HUES64 (cell line): Measurements from ENCODE around the gene MFAP4.
A peak's percentile ranks its signal among the peaks of the same experiment; 100 is the strongest.

ENCODE experiments used
- H3K27ac ChIP-seq: 2 replicates; pipeline ENCODE4 v1.7.0; 2013; ENCODE audit warnings: low read depth, low read length, inconsistent platforms
- H3K27me3 ChIP-seq: 2 replicates; pipeline ENCODE4 v1.6.1; 2013; ENCODE audit warnings: mild to moderate bottlenecking, low read length; ENCODE audit not compliant: insufficient read depth
- H3K36me3 ChIP-seq: 2 replicates; pipeline ENCODE4 v1.6.1; 2013; ENCODE audit warnings: mild to moderate bottlenecking, low read length; ENCODE audit not compliant: insufficient read depth
- H3K4me1 ChIP-seq: 2 replicates; pipeline ENCODE4 v1.6.1; 2013; ENCODE audit warnings: mild to moderate bottlenecking, low read length, moderate library complexity; ENCODE audit not compliant: insufficient read depth
- H3K4me3 ChIP-seq: 2 replicates; pipeline ENCODE4 v1.5.1; 2013; ENCODE audit warnings: mild to moderate bottlenecking, low read length, moderate library complexity
- H3K9ac ChIP-seq: 2 replicates; pipeline ENCODE4 v1.6.1; 2013; ENCODE audit warnings: mild to moderate bottlenecking, low read depth, low read length
- H3K9me3 ChIP-seq: 2 replicates; pipeline ENCODE4 v1.6.1; 2013; ENCODE audit warnings: low read depth, low read length; ENCODE audit not compliant: insufficient read depth
- WGBS: fragments of 150-250, 120-280 bp; methylation state at CpG from one replicate; pipeline ENCODE4 v1.1.7; 2013; ENCODE audit warnings: missing lambda C conversion rate; 5-methylcytosine and 5-hydroxymethylcytosine counted together

Gene MFAP4

DNA sequence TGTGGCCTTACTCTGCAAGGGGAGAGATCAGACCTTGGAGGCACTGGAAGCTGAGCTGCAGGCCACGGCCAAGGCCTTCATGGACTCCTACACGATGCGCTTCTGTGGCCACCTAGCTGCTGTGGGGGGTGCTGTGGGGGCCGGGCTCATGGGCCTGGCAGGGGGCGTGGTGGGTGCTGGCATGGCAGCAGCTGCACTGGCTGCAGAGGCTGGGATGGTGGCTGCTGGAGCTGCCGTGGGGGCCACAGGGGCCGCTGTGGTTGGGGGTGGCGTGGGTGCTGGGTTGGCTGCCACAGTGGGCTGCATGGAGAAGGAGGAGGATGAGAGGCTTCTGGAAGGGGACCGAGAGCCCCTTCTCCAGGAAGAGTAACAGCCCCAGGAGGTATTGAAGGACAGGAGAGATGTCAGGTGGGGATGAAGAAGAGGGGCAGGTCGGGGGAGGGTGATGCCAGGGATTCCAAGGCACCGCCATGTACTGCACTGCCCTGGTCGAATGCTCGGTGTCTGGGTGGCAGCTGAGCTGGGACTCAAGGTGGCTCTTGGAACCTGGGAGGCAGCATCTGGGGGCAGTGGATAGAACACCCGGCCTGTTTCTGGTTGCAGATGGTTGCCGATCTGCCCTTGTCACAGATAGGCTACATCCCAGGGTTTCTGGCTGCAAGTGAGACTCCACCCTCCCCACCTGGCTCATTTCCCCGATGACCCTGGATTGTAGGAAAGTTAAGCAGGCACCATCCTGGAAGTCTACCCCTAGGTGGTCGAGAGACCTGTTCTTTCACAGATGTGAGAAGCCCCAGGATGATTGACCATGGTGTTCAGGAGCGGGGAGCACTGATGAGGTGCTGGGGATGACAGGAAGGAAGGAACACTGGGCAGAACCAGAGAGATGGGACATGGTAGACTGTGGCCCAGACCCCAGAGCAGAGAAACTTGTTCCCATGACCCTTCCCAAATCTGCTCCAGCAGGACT is 29.1 kb upstream of the MFAP4 start:
- Histone ChIP-seq H3K4me1 (no peaks in the 10 kb centered on the region), H3K27ac (no peak overlapping the region), H3K36me3 (no peaks in the 10 kb centered on the region), H3K9ac (no peak overlapping the region), H3K27me3 (no peaks in the 10 kb centered on the region), H3K4me3 (no peak overlapping the region), H3K9me3 (no peaks in the 10 kb centered on the region)
- 95% methylated on average over 18 of the region's 18 CpGs for WGBS

DNA sequence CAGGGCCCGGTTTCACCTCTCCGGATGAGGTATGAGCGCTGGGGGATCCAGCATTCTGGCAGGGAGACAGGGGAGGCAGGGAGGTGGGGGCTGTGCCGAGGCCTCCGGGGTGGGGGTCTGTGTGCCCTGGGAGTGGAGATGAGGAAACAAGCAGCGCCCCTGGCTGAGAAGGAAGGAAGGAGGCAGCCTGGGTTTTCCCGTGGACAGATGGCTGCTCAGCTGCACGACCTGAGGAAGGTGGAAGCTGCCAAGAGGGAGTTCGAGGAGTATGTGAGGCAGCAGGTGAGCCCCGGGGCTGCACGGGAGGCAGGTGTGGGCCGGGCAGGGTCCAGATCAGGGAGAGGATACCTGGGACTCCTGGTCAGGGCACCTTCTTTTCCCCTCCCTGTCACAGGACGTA is 28.3 kb upstream of the MFAP4 start:
- 89% methylated on average over 13 of the region's 13 CpGs for WGBS
- H3K27ac ChIP-seq = no peak overlapping the region
- no peaks in the 10 kb centered on the region for H3K27me3 ChIP-seq
- no peak overlapping the region for H3K9ac ChIP-seq
- H3K9me3 ChIP-seq = no peaks in the 10 kb centered on the region
- no peaks in the 10 kb centered on the region for H3K36me3 ChIP-seq
- H3K4me1 ChIP-seq = peaks cover 5% of the 10 kb centered on the region; the same call in 1 of the 2 replicates
- no peak overlapping the region for H3K4me3 ChIP-seq

- Histone ChIP-seq H3K9me3 (no peaks in the 10 kb centered on the region), H3K27ac (no peak overlapping the region), H3K4me3 (no peak overlapping the region), H3K9ac (no peak overlapping the region), H3K4me1 (peaks cover 5% of the 10 kb centered on the region; the same call in 1 of the 2 replicates), H3K27me3 (no peaks in the 10 kb centered on the region), H3K36me3 (no peaks in the 10 kb centered on the region)
- 92% methylated on average over 28 of the region's 28 CpGs for WGBS
These were observed 27.6 kb upstream of the MFAP4 start for GRCh38 chr17:19414396-19415280.

DNA sequence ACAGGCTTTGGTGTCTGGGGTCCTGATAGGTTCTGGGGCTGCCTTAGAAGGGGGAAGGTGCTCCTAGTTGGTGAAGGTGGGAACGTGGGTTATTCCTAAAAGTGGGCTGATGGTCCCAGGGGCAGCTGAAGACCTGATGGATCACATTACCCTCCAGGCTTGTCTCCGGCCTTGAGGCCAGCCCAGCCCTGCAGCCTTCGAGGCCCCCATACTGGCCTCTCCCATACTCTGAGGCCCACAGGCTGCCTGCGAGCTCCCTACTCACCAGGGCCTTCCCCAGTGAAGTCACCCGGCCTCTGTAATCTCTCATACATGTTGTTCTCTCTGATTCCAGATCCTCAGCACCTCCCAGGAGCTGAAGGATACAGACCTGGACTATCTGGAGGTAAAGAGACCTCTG is 26.8 kb upstream of the MFAP4 start:
- no peaks in the 10 kb centered on the region for H3K27me3 ChIP-seq
- H3K36me3 ChIP-seq = no peaks in the 10 kb centered on the region
- no peak overlapping the region for H3K4me3 ChIP-seq
- peaks cover 5% of the 10 kb centered on the region; the same call in 1 of the 2 replicates for H3K4me1 ChIP-seq
- no peak overlapping the region for H3K9ac ChIP-seq
- no peaks in the 10 kb centered on the region for H3K9me3 ChIP-seq
- 86% methylated on average over 5 of the region's 5 CpGs for WGBS
- no peak overlapping the region for H3K27ac ChIP-seq

DNA sequence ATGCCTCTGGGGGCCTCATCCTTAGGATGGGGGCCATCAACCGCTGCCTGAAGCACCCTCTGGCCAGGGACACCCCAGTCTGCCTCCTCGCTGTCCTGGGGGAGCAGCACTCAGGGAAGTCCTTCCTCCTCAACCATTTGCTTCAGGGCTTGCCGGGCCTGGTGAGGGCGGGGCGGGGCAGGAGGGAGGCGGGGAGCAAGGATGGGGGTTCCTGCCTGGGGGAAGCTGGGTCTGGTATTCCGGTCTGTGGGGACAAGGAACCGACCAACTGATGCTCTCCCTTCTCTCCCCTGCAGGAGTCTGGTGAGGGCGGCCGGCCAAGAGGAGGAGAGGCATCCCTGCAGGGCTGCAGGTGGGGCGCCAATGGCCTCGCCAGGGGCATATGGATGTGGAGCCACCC is 26.0 kb upstream of the MFAP4 start:
- Histone ChIP-seq H3K27me3 (no peaks in the 10 kb centered on the region), H3K9me3 (no peaks in the 10 kb centered on the region), H3K4me1 (peaks cover 5% of the 10 kb centered on the region; the same call in 1 of the 2 replicates), H3K4me3 (no peak overlapping the region), H3K27ac (no peak overlapping the region), H3K9ac (no peak overlapping the region), H3K36me3 (no peaks in the 10 kb centered on the region)
- WGBS = 94% methylated on average over 12 of the region's 12 CpGs

DNA sequence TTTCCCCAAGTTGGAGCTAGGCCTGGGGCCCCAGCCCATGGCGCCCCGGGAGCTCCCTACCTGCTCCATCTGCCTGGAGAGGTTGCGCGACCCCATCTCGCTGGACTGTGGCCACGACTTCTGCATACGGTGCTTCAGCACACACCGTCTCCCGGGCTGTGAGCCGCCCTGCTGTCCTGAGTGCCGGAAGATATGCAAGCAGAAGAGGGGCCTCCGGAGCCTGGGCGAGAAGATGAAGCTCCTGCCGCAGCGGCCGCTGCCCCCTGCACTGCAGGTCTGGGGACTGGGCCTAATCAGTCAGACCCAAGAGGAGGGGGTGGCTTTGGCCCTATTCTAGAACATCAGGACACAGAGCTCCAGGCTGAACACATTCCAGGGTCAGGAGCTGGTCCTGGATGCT is 25.5 kb upstream of the MFAP4 start:
- Histone ChIP-seq H3K9me3 (no peaks in the 10 kb centered on the region), H3K9ac (no peak overlapping the region), H3K27me3 (no peaks in the 10 kb centered on the region), H3K27ac (no peak overlapping the region), H3K4me1 (peaks cover 5% of the 10 kb centered on the region; the same call in 1 of the 2 replicates), H3K36me3 (no peaks in the 10 kb centered on the region), H3K4me3 (no peak overlapping the region)
- 96% methylated on average over 16 of the region's 16 CpGs for WGBS

GRCh38 chr17:19411631-19412030 is 24.6 kb upstream of the MFAP4 start:
- Histone ChIP-seq H3K36me3 (no peaks in the 10 kb centered on the region), H3K9me3 (no peaks in the 10 kb centered on the region), H3K27ac (no peak overlapping the region), H3K27me3 (no peaks in the 10 kb centered on the region), H3K4me1 (peaks cover 5% of the 10 kb centered on the region; the same call in 1 of the 2 replicates), H3K4me3 (no peak overlapping the region), H3K9ac (no peak overlapping the region)
- WGBS = 89% methylated on average over 9 of the region's 9 CpGs

- Histone ChIP-seq H3K9ac (no peak within 1 kb of the TSS), H3K4me1 (peaks cover 5% of the 10 kb centered on the region; the same call in 1 of the 2 replicates), H3K27me3 (no peaks in the 10 kb centered on the region), H3K27ac (no peak within 1 kb of the TSS), H3K9me3 (no peaks in the 10 kb centered on the region), H3K36me3 (no peaks in the 10 kb centered on the region), H3K4me3 (peak within 1 kb of the TSS; percentile 9; the same call in 1 of the 2 replicates)
- WGBS = 45% methylated on average over 23 of the region's 23 CpGs
These were observed 24.1 kb upstream of the MFAP4 start, which contains the start of gene RNF112 for GRCh38 chr17:19410875-19411620. Gene RNF112 (plus strand): TSS chr17:19411232. CDS start chr17:19411409, 177 bp downstream.

DNA sequence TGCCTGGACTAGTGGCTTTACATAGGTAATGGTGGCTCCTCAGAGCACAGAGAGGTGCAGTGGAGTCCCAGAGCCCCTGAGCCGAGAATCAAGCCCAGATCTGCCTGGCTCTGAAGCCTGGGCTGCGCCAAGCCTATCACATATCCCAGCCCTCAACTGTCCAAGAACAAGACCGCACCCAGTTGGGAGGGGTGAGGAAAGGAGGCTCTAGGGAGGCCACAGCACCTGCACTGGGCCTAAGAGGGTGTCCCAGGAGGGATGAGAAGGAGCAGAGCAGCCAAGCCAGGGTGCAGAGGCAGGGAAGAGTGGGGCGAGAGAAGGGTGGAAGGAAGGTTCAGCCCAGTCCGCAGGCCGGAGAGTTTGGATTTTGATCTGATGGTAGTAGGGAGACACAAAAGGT is 23.1 kb upstream of the MFAP4 start:
- 93% methylated on average over 6 of the region's 6 CpGs for WGBS
- Histone ChIP-seq H3K9ac (no peak overlapping the region), H3K9me3 (no peaks in the 10 kb centered on the region), H3K4me3 (no peak overlapping the region), H3K27me3 (no peaks in the 10 kb centered on the region), H3K27ac (no peak overlapping the region), H3K36me3 (no peaks in the 10 kb centered on the region), H3K4me1 (peaks cover 5% of the 10 kb centered on the region; the same call in 1 of the 2 replicates)

GRCh38 chr17:19409509-19409908 is 22.5 kb upstream of the MFAP4 start:
- H3K36me3 ChIP-seq = no peaks in the 10 kb centered on the region
- H3K9me3 ChIP-seq = no peaks in the 10 kb centered on the region
- peaks cover 5% of the 10 kb centered on the region; the same call in 1 of the 2 replicates for H3K4me1 ChIP-seq
- no peaks in the 10 kb centered on the region for H3K27me3 ChIP-seq
- H3K27ac ChIP-seq = no peak overlapping the region
- 68% methylated on average over 3 of the region's 3 CpGs for WGBS
- no peak overlapping the region for H3K9ac ChIP-seq
- no peak overlapping the region for H3K4me3 ChIP-seq
